HepG2 (cell line): Measurements from ENCODE around the gene TMEM178A. TPM values are rescaled to one million over a fixed set of nuclear protein-coding genes. Genes with fewer than 3 reads are reported as not detected.

Source experiments
- ATAC-seq: fragments of 200-7000 bp; cut with Tn5 transposase; 3 replicates; pipeline ENCODE4 v1.9.1; 2020; ENCODE audit warnings: mild to moderate bottlenecking, moderate library complexity
- BruUV-seq: library from RNA; stranded (reverse); fragments of 400-500 nt; replicated peaks from 2 replicates; lab custom pipeline; 2021; lab: Mats Ljungman, UMichigan
- CTCF ChIA-PET: fragments of 300-600 bp; formaldehyde crosslinking; extraction: SDS; loops from one replicate; lab custom pipeline; 2021; ENCODE audit warnings: low total read pairs, inconsistent platforms, low intra/inter-chr PET ratio; lab: Yijun Ruan, JAX
- POLR2A ChIA-PET: fragments of 350-600 bp; sonication (Branson Sonifier 250); formaldehyde crosslinking; loops from one replicate; lab custom pipeline; 2020; ENCODE audit warnings: antibody characterized with exemption, inconsistent platforms; lab: Yijun Ruan, JAX
- DNase-seq: peaks from one replicate; pipeline ENCODE4 v3.0.0-alpha.2; 2015; ENCODE audit warnings: low spot score
- FAIRE-seq: peaks from 3 replicates; lab custom pipeline; 2011; peaks lifted over from hg19 to GRCh38; lab: Jason Lieb, UNC
- H2AFZ ChIP-seq: one replicate; pipeline ENCODE4 v1.6.1; 2011; ENCODE audit warnings: low read length, inconsistent platforms
- H3K27ac ChIP-seq: fragments of 300-600 bp; 3 replicates; pipeline ENCODE4 v1.8.0; 2011; ENCODE audit warnings: mixed run types, mild to moderate bottlenecking, mixed read lengths, low read length, inconsistent platforms; ENCODE audit not compliant: insufficient read depth; ENCODE audit errors: extremely low read length
- H3K27me3 ChIP-seq, 2 experiments: fragments of 200-600 bp in 1 of 2; 2 replicates in 1 of 2; 3 replicates in 1 of 2; pipeline versions ENCODE4 v1.6.0 to v1.8.0; 2011; ENCODE audit warnings: low read length in 2 of 2, mild to moderate bottlenecking in 2 of 2, moderate library complexity in 2 of 2, inconsistent platforms in 1 of 2; ENCODE audit not compliant: insufficient read depth in 2 of 2, control insufficient read depth in 1 of 2
- H3K36me3 ChIP-seq, 2 experiments: fragments of 200-600 bp in 1 of 2; replicated peaks in 1 of 2; 2 replicates in 1 of 2; 3 replicates in 1 of 2; pipeline versions ENCODE4 v1.5.1 to v1.8.0; 2011; ENCODE audit warnings: low read length in 2 of 2, inconsistent platforms in 1 of 2; ENCODE audit not compliant: insufficient read depth in 2 of 2, control insufficient read depth in 1 of 2
- H3K4me1 ChIP-seq: 2 replicates; pipeline ENCODE4 v1.5.1; 2012; ENCODE audit warnings: low read length, inconsistent platforms; ENCODE audit not compliant: insufficient read depth
- H3K4me2 ChIP-seq: 2 replicates; pipeline ENCODE4 v1.6.0; 2011; ENCODE audit warnings: low read depth, low read length, inconsistent platforms
- H3K4me3 ChIP-seq, 3 experiments: fragments of 200-600 bp in 1 of 3; sonication (generic), shearing (Covaris generic) in 1 of 3; replicated peaks in 1 of 3; 2 replicates each; pipeline ENCODE4 v1.5.1; 2011 to 2016; ENCODE audit warnings: low read length in 3 of 3, inconsistent platforms in 2 of 3, low read depth in 2 of 3, mild to moderate bottlenecking in 2 of 3, control low read depth in 1 of 3, mixed read lengths in 1 of 3; ENCODE audit not compliant: insufficient read depth in 1 of 3
- H3K79me2 ChIP-seq: one replicate; pipeline ENCODE4 v1.6.1; 2011; ENCODE audit warnings: low read length, inconsistent platforms; ENCODE audit not compliant: insufficient read depth
- H3K9ac ChIP-seq: 2 replicates; pipeline ENCODE4 v1.6.0; 2011; ENCODE audit warnings: mild to moderate bottlenecking, low read depth, low read length, inconsistent platforms; ENCODE audit not compliant: insufficient read depth
- H3K9me3 ChIP-seq: 2 replicates; pipeline ENCODE4 v1.5.1; 2012; ENCODE audit warnings: mild to moderate bottlenecking, low read length
- H4K20me1 ChIP-seq: 2 replicates; pipeline ENCODE4 v1.6.0; 2011; ENCODE audit warnings: inconsistent platforms, mild to moderate bottlenecking, low read length, moderate library complexity; ENCODE audit not compliant: insufficient read depth
- NFYB ChIP-seq: sonication (generic); formaldehyde crosslinking; IDR thresholded peaks from 2 replicates; pipeline ENCODE4 v1.4.0; 2020; ENCODE audit warnings: missing genetic modification reagents
- NONO ChIP-seq, 2 experiments: fragments of 450-650 bp in 1 of 2; sonication (generic) in 1 of 2; formaldehyde crosslinking in 1 of 2; IDR thresholded peaks in 1 of 2; conservative IDR thresholded peaks in 1 of 2; 2 replicates each; pipeline versions ENCODE4 v1.6.1 to v1.8.0; 2017 to 2022; ENCODE audit warnings: mild to moderate bottlenecking in 1 of 2, missing genetic modification reagents in 1 of 2, moderate library complexity in 1 of 2
- SIN3A ChIP-seq: IDR thresholded peaks from 2 replicates; pipeline ENCODE4 v1.6.1; 2011; ENCODE audit warnings: low read depth, mild to moderate bottlenecking, control low read depth, low read length, borderline replicate concordance
- SRSF4 ChIP-seq: fragments of 200-400 bp; formaldehyde crosslinking; IDR thresholded peaks from one replicate; pipeline ENCODE4 v1.6.1; 2018; ENCODE audit warnings: mild to moderate bottlenecking, low read depth, low read length, moderate library complexity; ENCODE audit not compliant: poor library complexity, severe bottlenecking
- ZNF354B ChIP-seq: sonication (generic); formaldehyde crosslinking; IDR thresholded peaks from 2 replicates; pipeline ENCODE4 v1.8.0; 2022; ENCODE audit warnings: mild to moderate bottlenecking, missing genetic modification reagents
- ZNF7 ChIP-seq: IDR thresholded peaks from 2 replicates; pipeline ENCODE4 v1.6.1; 2016; ENCODE audit warnings: missing biosample characterization, missing genetic modification reagents
- in situ Hi-C: cut with HindIII; loops from 2 replicates; pipeline ENCODE4 v1.10.0; 2017; ENCODE audit warnings: low pct_unique_long_range_greater_than_20kb; ENCODE audit not compliant: extremely low pct_ligation_motif_present
- intact Hi-C: fragments of 100-400 bp; cut with micrococcal nuclease; formaldehyde crosslinking; loops from one replicate; pipeline ENCODE4 v1.10.0; 2022; ENCODE audit not compliant: unreplicated experiment
- polyA plus RNA-seq, 8 experiments: library from polyadenylated mRNA; depleted of rRNA in 3 of 8; stranded (reverse) in 7 of 8; unstranded in 1 of 8; fragments of >200 nt; fragmentation: Illumina TruSeq in 4 of 8; extraction: Trizol in 4 of 8; gene quantifications; 2 replicates each; pipeline versions ENCODE4 v1.2.1 to v1.2.3, GENCODE V29; 2011 to 2016; ENCODE audit warnings: low read depth in 4 of 8, missing spikeins in 1 of 8, mixed read lengths in 1 of 8; ENCODE audit not compliant: insufficient read depth in 1 of 8
- total RNA-seq, 5 experiments: library from RNA; depleted of rRNA; stranded (reverse); fragments of >200 nt; fragmentation: Illumina TruSeq; extraction: Trizol; gene quantifications; 2 replicates each; pipeline ENCODE4 v1.2.3, GENCODE V29; 2016; ENCODE audit warnings: low read depth in 1 of 5
- TF ChIP-seq, protein P1 (sequence below): IDR thresholded peaks from 2 replicates; pipeline ENCODE4 v1.6.1; 2016
- TF ChIP-seq, protein P2 (sequence below): sonication (generic); formaldehyde crosslinking; IDR thresholded peaks from 2 replicates; pipeline ENCODE4 v1.4.0; 2020; ENCODE audit warnings: missing genetic modification reagents, borderline replicate concordance
- TF ChIP-seq, protein P3 (sequence below): sonication (generic); formaldehyde crosslinking; IDR thresholded peaks from one replicate; pipeline ENCODE4 v1.5.1; 2020; ENCODE audit warnings: mild to moderate bottlenecking, missing genetic modification reagents; ENCODE audit errors: not compliant biosample characterization

The TMEM178A gene
- total and polyA plus RNA-seq, 2 of the 13 experiments (the other 11 are each of a cell fraction or from before 2014, with no cell fraction given), result 0.38 to 3.3 TPM

DNA sequence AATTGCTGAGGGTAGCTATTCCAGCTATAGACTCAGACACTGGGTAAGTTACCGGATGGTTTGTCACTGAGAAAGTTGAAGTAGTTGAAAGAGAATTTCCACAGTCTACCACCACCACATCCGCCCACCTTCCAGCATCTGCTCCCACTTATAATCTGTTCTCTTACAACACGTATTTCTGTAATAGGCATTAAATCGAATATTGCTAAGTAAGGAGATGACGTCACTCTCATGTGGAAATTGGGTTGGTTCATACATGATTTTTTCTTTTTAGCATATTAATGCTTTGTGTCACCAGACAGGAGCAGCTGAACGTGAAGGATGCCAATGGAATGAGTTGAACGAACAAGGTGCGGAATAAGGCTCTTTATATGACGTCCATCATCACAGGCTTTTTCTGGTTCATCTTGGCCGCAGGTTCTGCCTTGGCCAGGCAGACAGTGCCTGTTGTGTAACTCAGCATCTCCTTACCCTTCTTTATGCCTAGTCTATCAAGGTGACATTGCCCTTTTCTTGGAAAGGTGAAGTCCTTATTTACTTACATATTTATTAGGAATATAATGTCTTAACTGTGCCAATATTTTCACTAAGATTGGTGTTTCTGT, 67.5 kb downstream of the TMEM178A start (continued):
- TF ChIP-seq, protein P1, sequence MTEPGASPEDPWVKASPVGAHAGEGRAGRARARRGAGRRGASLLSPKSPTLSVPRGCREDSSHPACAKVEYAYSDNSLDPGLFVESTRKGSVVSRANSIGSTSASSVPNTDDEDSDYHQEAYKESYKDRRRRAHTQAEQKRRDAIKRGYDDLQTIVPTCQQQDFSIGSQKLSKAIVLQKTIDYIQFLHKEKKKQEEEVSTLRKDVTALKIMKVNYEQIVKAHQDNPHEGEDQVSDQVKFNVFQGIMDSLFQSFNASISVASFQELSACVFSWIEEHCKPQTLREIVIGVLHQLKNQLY, result no peak
- no peak for TF ChIP-seq SIN3A
- TF ChIP-seq, protein P2, sequence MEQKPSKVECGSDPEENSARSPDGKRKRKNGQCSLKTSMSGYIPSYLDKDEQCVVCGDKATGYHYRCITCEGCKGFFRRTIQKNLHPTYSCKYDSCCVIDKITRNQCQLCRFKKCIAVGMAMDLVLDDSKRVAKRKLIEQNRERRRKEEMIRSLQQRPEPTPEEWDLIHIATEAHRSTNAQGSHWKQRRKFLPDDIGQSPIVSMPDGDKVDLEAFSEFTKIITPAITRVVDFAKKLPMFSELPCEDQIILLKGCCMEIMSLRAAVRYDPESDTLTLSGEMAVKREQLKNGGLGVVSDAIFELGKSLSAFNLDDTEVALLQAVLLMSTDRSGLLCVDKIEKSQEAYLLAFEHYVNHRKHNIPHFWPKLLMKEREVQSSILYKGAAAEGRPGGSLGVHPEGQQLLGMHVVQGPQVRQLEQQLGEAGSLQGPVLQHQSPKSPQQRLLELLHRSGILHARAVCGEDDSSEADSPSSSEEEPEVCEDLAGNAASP, result no peak
- no peak for TF ChIP-seq ZNF354B (CRISPR knock-in tag)
- no peak for TF ChIP-seq ZNF7

DNA sequence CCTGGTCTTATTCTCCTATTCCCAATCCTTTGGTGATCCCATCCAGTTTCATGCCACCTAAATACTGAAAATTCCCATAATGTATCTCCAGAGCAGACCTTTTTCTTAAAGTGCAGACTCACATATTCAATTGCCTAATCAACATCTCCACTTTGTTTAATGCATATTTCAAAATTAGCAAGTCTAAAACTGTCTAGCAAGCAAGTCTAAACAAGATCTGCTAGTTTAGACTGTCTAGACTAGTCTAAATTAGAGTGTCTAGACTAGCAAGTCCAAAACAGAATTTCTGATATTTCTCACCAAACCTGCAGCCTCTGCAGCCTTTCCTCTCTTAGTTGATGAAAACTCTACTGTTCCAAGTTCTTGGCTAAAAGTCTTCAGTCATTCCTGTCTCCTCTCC, 68.7 kb downstream of the TMEM178A start:
- no peak overlapping the region for H2AFZ ChIP-seq
- H3K9me3 ChIP-seq, result no peaks in the 10 kb centered on the region
- no peak overlapping the region for H3K4me2 ChIP-seq
- H3K27ac ChIP-seq, result no peak overlapping the region
- no peaks in the 10 kb centered on the region for H3K4me1 ChIP-seq
- TF ChIP-seq NFYB (CRISPR knock-in tag) (no peak), NONO (IDR thresholded peaks at IDR 0.05) (no peak), NONO (CRISPR knock-in tag; conservative IDR thresholded peaks at IDR 0.05) (no peak), SRSF4 (no peak)
- TF ChIP-seq, protein P3, sequence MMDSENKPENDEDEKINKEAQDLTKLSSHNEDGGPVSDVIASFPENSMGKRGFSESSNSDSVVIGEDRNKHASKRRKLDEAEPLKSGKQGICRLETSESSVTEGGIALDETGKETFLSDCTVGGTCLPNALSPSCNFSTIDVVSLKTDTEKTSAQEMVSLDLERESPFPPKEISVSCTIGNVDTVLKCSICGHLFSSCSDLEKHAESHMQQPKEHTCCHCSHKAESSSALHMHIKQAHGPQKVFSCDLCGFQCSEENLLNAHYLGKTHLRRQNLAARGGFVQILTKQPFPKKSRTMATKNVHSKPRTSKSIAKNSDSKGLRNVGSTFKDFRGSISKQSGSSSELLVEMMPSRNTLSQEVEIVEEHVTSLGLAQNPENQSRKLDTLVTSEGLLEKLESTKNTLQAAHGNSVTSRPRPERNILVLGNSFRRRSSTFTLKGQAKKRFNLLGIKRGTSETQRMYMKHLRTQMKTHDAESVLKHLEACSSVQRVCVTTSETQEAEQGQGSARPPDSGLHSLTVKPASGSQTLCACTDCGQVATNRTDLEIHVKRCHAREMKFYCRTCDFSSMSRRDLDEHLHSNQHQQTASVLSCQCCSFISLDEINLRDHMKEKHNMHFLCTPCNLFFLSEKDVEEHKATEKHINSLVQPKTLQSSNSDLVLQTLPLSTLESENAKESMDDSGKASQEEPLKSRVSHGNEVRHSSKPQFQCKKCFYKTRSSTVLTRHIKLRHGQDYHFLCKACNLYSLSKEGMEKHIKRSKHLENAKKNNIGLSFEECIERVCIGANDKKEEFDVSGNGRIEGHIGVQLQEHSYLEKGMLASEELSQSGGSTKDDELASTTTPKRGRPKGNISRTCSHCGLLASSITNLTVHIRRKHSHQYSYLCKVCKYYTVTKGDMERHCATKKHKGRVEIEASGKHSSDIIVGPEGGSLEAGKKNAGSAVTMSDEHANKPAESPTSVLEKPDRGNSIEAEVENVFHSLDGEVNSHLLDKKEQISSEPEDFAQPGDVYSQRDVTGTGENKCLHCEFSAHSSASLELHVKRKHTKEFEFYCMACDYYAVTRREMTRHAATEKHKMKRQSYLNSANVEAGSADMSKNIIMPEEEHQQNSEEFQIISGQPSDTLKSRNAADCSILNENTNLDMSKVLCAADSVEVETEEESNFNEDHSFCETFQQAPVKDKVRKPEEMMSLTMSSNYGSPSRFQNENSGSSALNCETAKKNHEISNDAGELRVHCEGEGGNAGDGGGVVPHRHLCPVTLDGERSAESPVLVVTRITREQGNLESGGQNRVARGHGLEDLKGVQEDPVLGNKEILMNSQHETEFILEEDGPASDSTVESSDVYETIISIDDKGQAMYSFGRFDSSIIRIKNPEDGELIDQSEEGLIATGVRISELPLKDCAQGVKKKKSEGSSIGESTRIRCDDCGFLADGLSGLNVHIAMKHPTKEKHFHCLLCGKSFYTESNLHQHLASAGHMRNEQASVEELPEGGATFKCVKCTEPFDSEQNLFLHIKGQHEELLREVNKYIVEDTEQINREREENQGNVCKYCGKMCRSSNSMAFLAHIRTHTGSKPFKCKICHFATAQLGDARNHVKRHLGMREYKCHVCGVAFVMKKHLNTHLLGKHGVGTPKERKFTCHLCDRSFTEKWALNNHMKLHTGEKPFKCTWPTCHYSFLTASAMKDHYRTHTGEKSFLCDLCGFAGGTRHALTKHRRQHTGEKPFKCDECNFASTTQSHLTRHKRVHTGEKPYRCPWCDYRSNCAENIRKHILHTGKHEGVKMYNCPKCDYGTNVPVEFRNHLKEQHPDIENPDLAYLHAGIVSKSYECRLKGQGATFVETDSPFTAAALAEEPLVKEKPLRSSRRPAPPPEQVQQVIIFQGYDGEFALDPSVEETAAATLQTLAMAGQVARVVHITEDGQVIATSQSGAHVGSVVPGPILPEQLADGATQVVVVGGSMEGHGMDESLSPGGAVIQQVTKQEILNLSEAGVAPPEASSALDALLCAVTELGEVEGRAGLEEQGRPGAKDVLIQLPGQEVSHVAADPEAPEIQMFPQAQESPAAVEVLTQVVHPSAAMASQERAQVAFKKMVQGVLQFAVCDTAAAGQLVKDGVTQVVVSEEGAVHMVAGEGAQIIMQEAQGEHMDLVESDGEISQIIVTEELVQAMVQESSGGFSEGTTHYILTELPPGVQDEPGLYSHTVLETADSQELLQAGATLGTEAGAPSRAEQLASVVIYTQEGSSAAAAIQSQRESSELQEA (CRISPR knock-in tag), result no peak
- no peak overlapping the region for H3K4me3 ChIP-seq
- no peaks in the 10 kb centered on the region for H3K27me3 ChIP-seq
- DNase-seq (no peak), ATAC-seq (no peak), FAIRE-seq (no peak)
- POLR2A ChIA-PET, result no interaction called here
- in situ Hi-C loops, result loop anchor here (5.0 kb wide), 1 partner anchor 352 kb away; no protein-coding TSS in a partner anchor
- intact Hi-C loops, result no loop called here
- H4K20me1 ChIP-seq, result no peaks in the 10 kb centered on the region
- peaks cover 21 to 48% of the 10 kb centered on the region in 2 experiments for H3K36me3 ChIP-seq
- H3K79me2 ChIP-seq, result no peaks in the 10 kb centered on the region
- no TSS peak for BruUV-seq
- CTCF ChIA-PET, result no interaction called here
- no peak overlapping the region for H3K9ac ChIP-seq
